Stomach (tissue), 9 donors: Measurements from ENCODE around the gene FBXO10. TPM values are rescaled to one million over a fixed set of nuclear protein-coding genes. Genes with fewer than 3 reads are reported as not detected.

Source experiments
- DNase-seq, 2 donors: peaks; one replicate each; pipeline versions ENCODE4 v3.0.0 to v3.0.0-alpha.2; 2013 to 2019
- H3K27ac ChIP-seq, 5 donors: fragments of 200-600 bp in 4 of 5; sonication (generic) in 4 of 5; one replicate each; pipeline ENCODE4 v1.5.1; 2013 to 2019; ENCODE audit warnings: mild to moderate bottlenecking in 1 of 5, moderate library complexity in 1 of 5
- H3K27me3 ChIP-seq, 3 donors: fragments of 200-600 bp; sonication (generic); one replicate each; pipeline ENCODE4 v1.5.1; 2017 to 2019; ENCODE audit warnings: mixed run types in 1 of 3
- H3K36me3 ChIP-seq, 4 donors: fragments of 200-600 bp; sonication (generic); 1 replicate in 3 of 4; 2 replicates in 1 of 4; pipeline ENCODE4 v1.5.1; 2016 to 2019
- H3K4me1 ChIP-seq, 4 donors: fragments of 200-600 bp; sonication (generic); one replicate each; pipeline ENCODE4 v1.5.1; 2016 to 2019
- H3K4me3 ChIP-seq, 4 donors: fragments of 200-600 bp; sonication (generic) in 3 of 4; one replicate each; pipeline ENCODE4 v1.5.1; 2016 to 2019; ENCODE audit warnings: mild to moderate bottlenecking in 1 of 4
- H3K9me3 ChIP-seq, 4 donors: fragments of 200-600 bp; sonication (generic); one replicate each; pipeline ENCODE4 v1.5.1; 2016 to 2019
- CTCF ChIP-seq, 7 experiments: fragments of 450-650 bp in 4 of 7; fragments of 200-600 bp in 3 of 7; sonication (generic) in 3 of 7; IDR thresholded peaks; one replicate each; pipeline ENCODE4 v1.5.1; 2016 to 2019; ENCODE audit warnings: antibody characterized with exemption in 7 of 7, control low read depth in 2 of 7, mild to moderate bottlenecking in 1 of 7
- EP300 ChIP-seq: sonication (generic); formaldehyde crosslinking; IDR thresholded peaks from one replicate; pipeline ENCODE4 v1.6.1; 2017; ENCODE audit warnings: antibody characterized with exemption
- POLR2A ChIP-seq, 4 donors: fragments of 450-650 bp; IDR thresholded peaks; one replicate each; pipeline ENCODE4 v1.6.1; 2016; ENCODE audit warnings: antibody characterized with exemption in 4 of 4, control low read depth in 2 of 4, mild to moderate bottlenecking in 1 of 4, moderate library complexity in 1 of 4
- POLR2AphosphoS5 ChIP-seq, 3 donors: sonication (generic); formaldehyde crosslinking; IDR thresholded peaks; one replicate each; pipeline ENCODE4 v1.6.1; 2016; ENCODE audit warnings: antibody characterized with exemption in 3 of 3
- WGBS, 5 donors: extraction: QIAGEN DNeasy Blood & Tissue Kit in 3 of 5; methylation state at CpG; one replicate each; pipeline versions ENCODE4 v1.1.5 to v1.1.7; 2013 to 2018; 5-methylcytosine and 5-hydroxymethylcytosine counted together
- intact Hi-C: fragments of 100-400 bp; cut with DNase I; formaldehyde crosslinking; loops from one replicate; pipeline ENCODE4 v1.15.1; 2023; ENCODE audit warnings: low total_unique reads
- polyA plus RNA-seq, 3 donors: library from polyadenylated mRNA; stranded (reverse); fragments of 200-250 nt; gene quantifications; one replicate each; pipeline ENCODE4 v1.2.3, GENCODE V29; 2013
- total RNA-seq, 5 donors: library from RNA; depleted of rRNA; stranded (reverse); fragments of >200 nt; gene quantifications; one replicate each; pipeline versions ENCODE4 v1.1.0 to v1.2.3, GENCODE V29; 2014 to 2016
- donor health status: healthy with polysubstance abuse.
- donor health status: Bipolar disorder and iron deficiency.
- donor health status: healthy.

Gene FBXO10
- total and polyA plus RNA-seq, 8 donors = 0.43 to 6.2 (median 2.0) TPM

- 83 to 90% (median 86%) methylated on average over 3 of the region's 3 CpGs for WGBS, 5 donors
- intact Hi-C loops = no loop called here
- H3K9me3 ChIP-seq = no peaks in the 10 kb centered on the region
- peaks cover 0 to 11% (median 0%) of the 10 kb centered on the region in 3 donors for H3K27me3 ChIP-seq
- no peaks in the 10 kb centered on the region for H3K4me1 ChIP-seq
- DNase-seq = no peak
- H3K4me3 ChIP-seq = no peak overlapping the region
- no peaks in the 10 kb centered on the region for H3K36me3 ChIP-seq
- no peak overlapping the region for H3K27ac ChIP-seq
- TF ChIP-seq EP300 (no peak), POLR2AphosphoS5 (IDR thresholded peaks at IDR 0.05) (no peak), CTCF (IDR thresholded peaks at IDR 0.05) (no peak), POLR2A (IDR thresholded peaks at IDR 0.05) (no peak)
Measured at GRCh38 chr9:37619806-37620205, 43.6 kb upstream of the FBXO10 start.

- H3K27ac ChIP-seq = no peak overlapping the region
- intact Hi-C loops = no loop called here
- no peak for TF ChIP-seq POLR2A (IDR thresholded peaks at IDR 0.05)
- no peak for TF ChIP-seq CTCF (IDR thresholded peaks at IDR 0.05)
- no peak for TF ChIP-seq POLR2AphosphoS5 (IDR thresholded peaks at IDR 0.05)
- no peak for TF ChIP-seq EP300
- no peak for DNase-seq
- no peaks in the 10 kb centered on the region for H3K36me3 ChIP-seq
- peaks cover 0 to 11% (median 0%) of the 10 kb centered on the region in 3 donors for H3K27me3 ChIP-seq
- no peak overlapping the region for H3K4me3 ChIP-seq
- WGBS, 5 donors = 83 to 88% (median 87%) methylated on average over 4 of the region's 4 CpGs
- no peaks in the 10 kb centered on the region for H3K4me1 ChIP-seq
- no peaks in the 10 kb centered on the region for H3K9me3 ChIP-seq
Measured at GRCh38 chr9:37618817-37619216, 42.6 kb upstream of the FBXO10 start.

- no peak overlapping the region for H3K27ac ChIP-seq
- 40 to 56% (median 54%) methylated on average over 4 of the region's 4 CpGs for WGBS, 5 donors
- H3K36me3 ChIP-seq = no peaks in the 10 kb centered on the region
- no peak overlapping the region for H3K4me3 ChIP-seq
- no peak for TF ChIP-seq POLR2AphosphoS5 (IDR thresholded peaks at IDR 0.05)
- TF ChIP-seq EP300 = no peak
- no peak for TF ChIP-seq CTCF (IDR thresholded peaks at IDR 0.05)
- no peak for TF ChIP-seq POLR2A (IDR thresholded peaks at IDR 0.05)
- H3K9me3 ChIP-seq = no peaks in the 10 kb centered on the region
- intact Hi-C loops = no loop called here
- DNase-seq = no peak
- H3K4me1 ChIP-seq = no peaks in the 10 kb centered on the region
- H3K27me3 ChIP-seq = peaks cover 0 to 11% (median 0%) of the 10 kb centered on the region in 3 donors
Measured at GRCh38 chr9:37617832-37618231, 41.7 kb upstream of the FBXO10 start.

GRCh38 chr9:37617161-37617560 is 41.0 kb upstream of the FBXO10 start:
- intact Hi-C loops = no loop called here
- Histone ChIP-seq H3K36me3 (no peaks in the 10 kb centered on the region), H3K27ac (no peak overlapping the region), H3K4me1 (no peaks in the 10 kb centered on the region), H3K27me3 (peaks cover 0 to 14% (median 0%) of the 10 kb centered on the region in 3 donors), H3K4me3 (no peak overlapping the region), H3K9me3 (no peaks in the 10 kb centered on the region)
- DNase-seq = no peak
- WGBS, 5 donors = 83 to 88% (median 85%) methylated on average over 2 of the region's 2 CpGs
- TF ChIP-seq EP300 (no peak), POLR2A (IDR thresholded peaks at IDR 0.05) (no peak), CTCF (IDR thresholded peaks at IDR 0.05) (no peak), POLR2AphosphoS5 (IDR thresholded peaks at IDR 0.05) (no peak)
